Spleen (tissue), 7 donors: ENCODE results near the gene SMO.

Experiments
- CTCF ChIP-seq, 11 experiments: fragments of 200-600 bp in 7 of 11; fragments of 450-650 bp in 4 of 11; sonication (generic) in 4 of 11; IDR thresholded peaks in 8 of 11; conservative IDR thresholded peaks in 3 of 11; 1 replicate in 7 of 11; 2 replicates in 4 of 11; pipeline versions ENCODE4 v1.4.0 to v1.8.0; 2016 to 2021; ENCODE audit warnings: antibody characterized with exemption in 11 of 11, inconsistent platforms in 4 of 11, mild to moderate bottlenecking in 1 of 11
- POLR2A ChIP-seq, 3 donors: fragments of 450-650 bp; IDR thresholded peaks; one replicate each; pipeline ENCODE4 v1.5.1; 2017; ENCODE audit warnings: antibody characterized with exemption in 3 of 3, mild to moderate bottlenecking in 1 of 3
- POLR2AphosphoS5 ChIP-seq, 3 donors: sonication (generic); formaldehyde crosslinking; IDR thresholded peaks; one replicate each; pipeline ENCODE4 v1.5.1; 2017; ENCODE audit warnings: antibody characterized with exemption in 3 of 3
- donor health status: DM: no; HTN: no; CAD: no; lungs with moderate emphysema.
- donor health status: DM: no; HTN: no; CAD: no.
- donor health status: DM: no; HTN: no; CAD: no.

- no peak for TF ChIP-seq POLR2A (IDR thresholded peaks at IDR 0.05)
- TF ChIP-seq CTCF (IDR thresholded peaks at IDR 0.05 in 8 of 11, conservative IDR thresholded peaks at IDR 0.05 in 3 of 11): no peak
- TF ChIP-seq POLR2AphosphoS5 (IDR thresholded peaks at IDR 0.05): no peak
Measured at GRCh38 chr7:129157651-129158050, 30.8 kb upstream of the SMO start.
